Regular cardiac myocyte (primary cell): ENCODE results near the gene ZNF80. TPM values are rescaled to one million over a fixed set of nuclear protein-coding genes. Genes with fewer than 3 reads are reported as not detected.

ENCODE experiments used
- total RNA-seq: library from RNA; depleted of rRNA; stranded (reverse); fragments of >200 nt; gene quantifications from 2 replicates; pipeline ENCODE4 v1.2.3, GENCODE V29; 2014

The ZNF80 gene
- not detected in 2 replicates for total RNA-seq

DNA sequence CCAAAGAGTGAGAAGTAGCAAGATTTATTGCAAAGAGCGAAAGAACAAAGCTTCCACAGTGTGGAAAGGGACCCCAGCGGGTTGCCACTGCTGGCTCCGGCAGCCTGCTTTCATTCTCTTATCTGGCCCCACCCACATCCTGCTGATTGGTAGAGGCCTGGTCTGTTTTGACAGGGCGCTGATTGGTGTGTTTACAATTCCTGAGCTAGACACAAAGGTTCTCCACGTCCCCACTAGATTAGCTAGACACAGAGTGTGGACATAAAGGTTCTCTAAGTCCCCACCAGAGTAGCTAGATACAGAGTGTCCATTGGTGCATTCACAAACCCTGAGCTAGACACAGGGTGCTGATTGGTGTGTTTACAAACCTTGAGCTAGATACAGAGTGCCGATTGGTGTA lies at the start of gene ZNF80:
Gene ZNF80, minus strand, starts transcription at position 101 of the 400 bp plus-strand sequence. CDS start 504 bp downstream, outside the sequence.

Other genes starting within 250 kb of the ZNF80 start
- gene CCDC191, start 181.1 kb downstream of the ZNF80 start, total RNA-seq, result 1.3 and 2.0 TPM in 2 replicates
- gene QTRT2, start 180.8 kb downstream of the ZNF80 start, total RNA-seq, result 13.2 and 24.5 TPM in 2 replicates
- not detected in 2 replicates for gene DRD3, start 58.5 kb downstream of the ZNF80 start, total RNA-seq
- under 0.01 TPM in 2 replicates for gene TIGIT, start 56.5 kb upstream of the ZNF80 start, total RNA-seq